Measurements from ENCODE around the gene DRAP1.
"Not testable (repeated sequence)": the region's sequence is repeated elsewhere in the genome, so short reads cannot be mapped to it uniquely, and the experiment has no call there.

Gene DRAP1

DNA sequence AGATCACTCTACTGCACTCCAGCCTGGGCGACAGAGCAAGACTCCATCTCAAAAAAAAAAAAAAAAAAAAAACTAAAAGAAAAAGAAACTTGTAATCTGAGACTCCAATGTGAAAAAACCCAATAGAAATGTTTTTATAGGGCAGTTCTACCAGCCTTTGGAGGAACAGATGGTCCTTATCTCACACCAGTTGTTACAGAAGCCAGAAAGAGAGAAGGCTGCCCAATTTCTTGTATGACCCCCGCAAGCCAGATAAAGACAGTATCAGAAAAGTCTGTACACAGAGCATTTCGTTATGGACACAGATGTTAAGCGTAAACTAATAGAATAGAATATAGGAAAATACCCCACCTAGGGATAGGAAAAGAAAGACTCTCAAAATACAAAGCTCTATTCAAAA lies 14.8 kb downstream of the DRAP1 start:
- DNase-seq = no peak

- no peak for DNase-seq
Observed at GRCh38 chr11:65937766-65938165, 18.5 kb downstream of the DRAP1 start.

- no peak for DNase-seq
Observed at GRCh38 chr11:65941720-65942310, 22.6 kb downstream of the DRAP1 start.

DNA sequence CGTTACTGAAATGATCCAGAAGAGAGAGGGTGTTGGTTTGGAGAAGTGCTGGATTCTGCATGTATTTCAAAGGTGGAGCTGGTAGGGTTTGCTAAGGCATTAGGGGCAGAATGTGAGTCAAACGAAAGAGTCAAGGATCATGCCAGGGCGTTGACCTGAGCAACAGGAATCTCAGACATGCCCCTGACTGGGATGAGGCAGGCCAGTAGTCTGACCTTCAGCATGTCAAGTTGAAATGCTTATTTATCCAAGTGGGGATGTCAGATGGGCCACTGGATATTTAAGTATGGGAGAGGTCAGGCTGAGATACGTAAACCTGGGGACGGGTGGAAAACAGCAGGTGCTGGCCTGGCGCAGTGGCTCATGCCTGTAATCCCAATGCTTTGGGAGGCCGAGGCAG lies 23.3 kb downstream of the DRAP1 start:
- DNase-seq = no peak

DNA sequence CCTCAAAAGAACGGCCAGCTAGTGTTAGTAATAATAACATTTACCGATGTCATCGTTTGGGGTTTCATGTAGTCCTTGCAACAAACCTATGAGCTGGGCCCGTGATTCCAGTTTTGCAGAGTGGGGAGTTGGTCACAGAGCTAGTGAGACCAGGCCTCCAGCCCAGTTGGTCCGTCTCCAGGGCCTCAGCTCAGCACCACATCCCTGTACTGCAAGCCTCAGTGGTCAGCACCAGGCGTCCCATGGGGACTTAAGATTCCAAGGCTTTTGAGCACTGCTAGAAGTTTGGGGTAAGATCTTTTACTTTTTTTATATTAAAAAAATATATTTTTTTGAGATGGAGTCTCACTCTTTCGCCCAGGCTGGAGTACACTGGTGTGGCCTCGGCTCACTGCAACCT lies 25.0 kb downstream of the DRAP1 start:
- DNase-seq = no peak

GRCh38 chr11:65944767-65945166 lies 25.5 kb downstream of the DRAP1 start:
- DNase-seq = no peak

GRCh38 chr11:65945430-65945911 lies 26.2 kb downstream of the DRAP1 start, which contains the start of gene TSGA10IP:
Gene TSGA10IP (plus strand): TSS chr11:65945480. CDS start chr11:65945676, 196 bp downstream.
- DNase-seq = no peak

DNA sequence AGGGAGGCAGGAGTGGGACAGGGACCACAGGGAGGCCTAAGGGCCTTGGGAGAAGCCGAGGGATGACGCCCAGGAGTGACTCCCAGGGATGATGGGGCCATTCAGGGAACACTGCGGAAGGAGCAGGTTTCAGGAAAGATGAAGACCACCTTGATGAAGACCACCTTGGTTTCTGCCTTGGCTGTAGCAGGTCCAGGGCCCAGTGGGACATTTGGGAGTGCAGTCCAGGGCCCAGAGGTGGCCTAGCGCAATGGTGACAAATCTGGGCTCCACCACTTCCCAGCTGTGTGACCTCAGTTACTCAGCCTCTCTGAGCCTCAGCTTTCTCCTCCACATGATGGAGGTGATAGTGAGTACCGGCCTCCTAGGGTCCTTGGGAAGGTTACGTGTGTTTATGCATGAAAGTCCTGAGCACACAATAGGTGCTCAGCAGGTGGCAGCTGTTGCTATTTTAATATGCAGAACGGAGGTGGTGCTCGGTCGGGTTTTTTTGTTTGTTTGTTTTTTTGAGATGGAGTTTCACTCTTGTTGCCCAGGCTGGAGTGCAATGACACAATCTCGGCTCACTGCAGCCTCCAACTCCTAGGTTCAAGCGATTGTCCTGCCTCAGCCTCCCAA lies 26.8 kb downstream of the DRAP1 start:
- DNase-seq = no peak

DNA sequence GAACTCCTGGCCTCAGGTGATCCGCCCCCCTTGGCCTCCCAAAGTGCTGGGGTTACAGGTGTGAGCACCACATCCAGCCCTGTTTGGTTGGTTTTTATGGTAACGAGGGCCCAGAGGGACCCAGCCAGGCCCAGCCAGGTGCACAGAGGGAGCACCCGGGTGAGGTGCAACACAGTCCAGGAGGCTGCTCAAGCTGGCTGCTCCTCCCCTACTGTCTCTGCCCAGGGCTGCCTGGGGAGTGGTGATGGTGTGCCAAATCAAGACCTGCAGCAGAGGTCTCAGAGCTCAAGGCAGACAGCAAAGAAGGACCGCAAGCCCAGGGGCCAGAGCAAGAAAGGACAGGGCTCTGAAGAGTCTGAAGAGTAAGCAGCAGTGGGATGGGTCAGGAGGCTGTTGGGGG lies 27.4 kb downstream of the DRAP1 start:
- no peak for DNase-seq

DNA sequence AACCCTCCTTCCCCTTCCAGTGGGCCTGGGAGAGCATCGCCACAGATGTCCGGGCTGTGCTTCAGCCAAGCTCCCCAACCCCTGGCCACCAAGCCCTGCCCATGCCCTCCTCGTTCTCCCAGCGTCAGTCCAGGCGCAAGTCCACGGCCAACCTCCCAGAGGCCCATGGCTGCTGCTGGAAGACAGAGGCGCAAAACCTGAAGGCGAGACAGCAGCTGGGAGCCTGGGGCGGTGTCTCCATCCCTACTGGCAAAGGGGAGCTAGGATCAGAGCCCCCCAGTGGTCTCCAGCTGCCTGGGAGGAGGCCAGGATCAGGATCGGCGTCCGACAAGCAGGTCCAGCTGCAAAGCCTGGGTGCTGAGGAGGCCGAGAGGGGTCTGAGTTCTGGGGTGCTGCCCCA lies 27.9 kb downstream of the DRAP1 start:
- DNase-seq = no peak

- no peak for DNase-seq
Observed at GRCh38 chr11:65947603-65948125, 28.4 kb downstream of the DRAP1 start.

GRCh38 chr11:65950711-65951110 lies 31.5 kb downstream of the DRAP1 start:
- DNase-seq = not testable (repeated sequence)

DNA sequence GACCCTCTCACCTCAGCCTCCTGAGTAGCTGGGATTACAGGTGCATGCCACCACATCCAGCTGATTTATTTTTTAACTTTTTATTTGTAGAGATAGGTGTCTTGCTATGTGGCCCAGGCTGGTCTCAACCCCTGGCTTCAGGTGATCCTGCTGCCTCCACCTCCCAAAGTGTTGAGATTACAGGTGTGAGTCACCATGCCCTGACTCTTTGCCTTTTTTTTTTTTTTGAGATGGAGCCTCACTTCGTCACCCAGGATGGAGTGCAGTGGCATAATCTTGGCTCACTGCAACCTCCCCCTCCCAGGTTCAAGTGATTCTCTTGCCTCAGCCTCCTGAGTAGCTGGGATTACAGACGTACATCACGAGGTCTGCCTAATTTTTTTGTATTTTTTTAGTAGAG lies 32.4 kb downstream of the DRAP1 start:
- DNase-seq = not testable (repeated sequence)

DNA sequence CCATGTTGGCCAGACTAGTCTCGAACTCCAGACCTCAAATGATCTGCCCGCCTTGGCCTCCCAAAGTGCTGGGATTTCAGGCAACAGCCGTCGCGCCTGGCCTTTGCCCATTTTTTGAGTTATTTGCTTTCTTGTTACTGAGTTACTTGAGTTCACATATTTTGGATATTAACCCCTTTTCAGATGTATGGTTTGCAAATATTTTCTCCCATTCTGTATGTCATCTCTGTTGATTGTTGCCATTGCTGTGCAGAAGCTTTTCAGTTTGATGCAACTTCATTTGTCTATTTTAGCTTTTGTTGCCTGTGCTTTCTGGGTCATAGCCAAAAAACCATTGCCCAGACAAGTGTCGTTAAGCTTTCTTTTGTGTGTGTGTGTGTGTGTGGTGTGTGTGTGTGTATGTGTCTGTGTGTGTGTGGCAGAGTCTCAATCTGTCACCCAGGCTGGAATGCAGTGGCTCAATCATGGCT lies 32.9 kb downstream of the DRAP1 start:
- DNase-seq = no peak

- DNase-seq = no peak
Observed at GRCh38 chr11:65953471-65953870, 34.2 kb downstream of the DRAP1 start.

DNA sequence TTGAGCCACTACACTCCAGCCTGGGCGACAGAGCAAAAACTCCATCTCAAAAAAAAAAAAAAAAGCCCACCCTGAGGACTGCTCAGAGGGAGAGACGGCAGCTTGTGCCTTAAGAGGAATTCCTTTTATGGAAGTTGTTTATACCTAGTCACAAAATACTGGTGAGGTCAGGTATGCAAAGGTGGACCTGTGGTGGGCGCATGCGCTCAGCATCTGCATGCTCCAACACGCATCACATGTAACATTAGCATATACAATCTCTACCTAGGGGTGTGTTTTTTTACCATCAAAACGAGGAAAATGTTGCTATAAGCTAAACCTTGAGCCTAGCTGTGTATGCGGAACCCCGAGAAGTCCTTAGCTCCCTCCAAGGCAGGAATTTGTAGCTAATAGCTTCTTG lies 35.5 kb downstream of the DRAP1 start:
- no peak for DNase-seq

GRCh38 chr11:65958291-65958690 lies 39.1 kb downstream of the DRAP1 start:
- DNase-seq = no peak

GRCh38 chr11:65958774-65959420 lies 39.7 kb downstream of the DRAP1 start:
- DNase-seq = no peak

DNA sequence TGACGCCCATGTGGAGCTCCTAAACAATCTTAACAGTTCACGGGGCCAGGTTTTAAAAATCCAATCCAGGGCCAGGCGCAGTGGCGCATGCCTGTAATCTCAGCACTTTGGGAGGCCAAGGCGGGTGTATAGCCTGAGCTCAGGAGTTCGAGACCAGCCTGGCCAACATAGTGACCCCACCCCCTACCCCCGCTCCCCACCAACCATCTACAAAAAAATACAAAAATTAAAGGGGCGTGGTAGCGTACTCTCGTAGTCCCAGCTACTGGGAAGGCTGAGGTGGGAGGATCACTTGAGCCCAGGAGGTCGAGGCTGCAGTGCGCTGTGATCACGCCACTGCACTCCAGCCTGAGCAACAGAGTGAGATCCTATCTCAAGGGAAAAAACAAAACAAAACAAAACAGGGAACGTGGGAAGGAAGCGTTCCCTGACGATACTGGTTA lies 41.6 kb downstream of the DRAP1 start:
- no peak for DNase-seq

DNA sequence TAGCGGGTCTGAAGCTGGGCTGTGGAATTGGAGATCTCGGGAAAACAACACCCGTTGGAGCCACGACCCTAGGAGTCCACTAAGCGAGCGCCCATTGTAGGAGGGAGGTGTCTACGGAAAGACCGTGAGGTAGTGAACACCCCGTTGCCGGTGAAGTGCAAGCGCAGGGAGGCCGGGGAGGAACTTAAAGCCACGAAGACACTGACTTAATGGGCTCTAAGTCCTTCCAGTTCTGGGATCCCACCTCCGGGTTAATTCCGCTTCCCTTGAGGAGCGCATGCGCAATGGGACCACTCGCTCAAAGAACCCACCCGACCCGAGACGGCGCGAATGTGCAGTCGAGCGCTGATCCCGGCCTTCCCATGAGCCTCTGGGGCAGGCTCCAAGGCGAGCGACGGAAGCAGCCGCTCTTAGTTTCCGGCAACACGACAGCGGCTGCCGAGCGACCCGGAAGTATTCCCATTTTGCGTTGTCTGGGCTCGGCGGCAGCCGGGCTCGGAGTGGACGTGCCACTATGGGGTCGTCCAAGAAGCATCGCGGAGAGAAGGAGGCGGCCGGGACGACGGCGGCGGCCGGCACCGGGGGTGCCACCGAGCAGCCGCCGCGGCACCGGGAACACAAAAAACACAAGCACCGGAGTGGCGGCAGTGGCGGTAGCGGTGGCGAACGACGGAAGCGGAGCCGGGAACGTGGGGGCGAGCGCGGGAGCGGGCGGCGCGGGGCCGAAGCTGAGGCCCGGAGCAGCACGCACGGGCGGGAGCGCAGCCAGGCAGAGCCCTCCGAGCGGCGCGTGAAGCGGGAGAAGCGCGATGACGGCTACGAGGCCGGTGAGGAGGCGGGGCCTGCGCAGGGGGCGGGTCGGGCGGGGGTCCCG lies 42.3 kb downstream of the DRAP1 start, which contains the start of gene SART1:
Gene SART1 (plus strand): TSS at position 468 of the 874 bp plus-strand sequence. CDS start 47 bp downstream, at position 515.
- DNase-seq = peak; percentile 98

DNA sequence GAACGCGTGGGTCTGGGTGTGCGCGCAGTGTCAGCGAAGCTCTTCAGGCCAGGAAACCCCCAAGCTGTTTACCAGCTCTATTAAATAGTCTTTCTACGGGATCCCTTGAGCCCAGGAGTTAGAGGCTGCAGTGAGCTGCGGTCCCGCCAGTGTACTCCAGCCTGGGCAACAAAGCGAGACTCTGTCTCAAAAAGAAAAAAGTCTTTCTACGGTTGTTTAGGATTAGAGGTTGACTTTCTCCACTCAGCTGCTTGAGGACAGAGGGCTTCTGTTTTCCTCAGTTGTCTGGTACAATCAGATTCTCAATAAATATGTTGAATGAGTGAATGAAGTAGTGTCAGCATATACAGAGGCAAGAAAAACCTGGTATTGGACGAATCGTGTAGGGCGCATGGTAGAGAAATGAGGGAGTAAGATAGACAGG lies 42.9 kb downstream of the DRAP1 start:
- no peak for DNase-seq

- DNase-seq = no peak
Observed at GRCh38 chr11:65964906-65965305, 45.7 kb downstream of the DRAP1 start.
